Measurements from ENCODE around the gene KRTAP12-3. TPM values are rescaled to one million over a fixed set of nuclear protein-coding genes. Genes with fewer than 3 reads are reported as not detected.

Gene KRTAP12-3
- total and polyA plus RNA-seq, 11 donors, result not detected

DNA sequence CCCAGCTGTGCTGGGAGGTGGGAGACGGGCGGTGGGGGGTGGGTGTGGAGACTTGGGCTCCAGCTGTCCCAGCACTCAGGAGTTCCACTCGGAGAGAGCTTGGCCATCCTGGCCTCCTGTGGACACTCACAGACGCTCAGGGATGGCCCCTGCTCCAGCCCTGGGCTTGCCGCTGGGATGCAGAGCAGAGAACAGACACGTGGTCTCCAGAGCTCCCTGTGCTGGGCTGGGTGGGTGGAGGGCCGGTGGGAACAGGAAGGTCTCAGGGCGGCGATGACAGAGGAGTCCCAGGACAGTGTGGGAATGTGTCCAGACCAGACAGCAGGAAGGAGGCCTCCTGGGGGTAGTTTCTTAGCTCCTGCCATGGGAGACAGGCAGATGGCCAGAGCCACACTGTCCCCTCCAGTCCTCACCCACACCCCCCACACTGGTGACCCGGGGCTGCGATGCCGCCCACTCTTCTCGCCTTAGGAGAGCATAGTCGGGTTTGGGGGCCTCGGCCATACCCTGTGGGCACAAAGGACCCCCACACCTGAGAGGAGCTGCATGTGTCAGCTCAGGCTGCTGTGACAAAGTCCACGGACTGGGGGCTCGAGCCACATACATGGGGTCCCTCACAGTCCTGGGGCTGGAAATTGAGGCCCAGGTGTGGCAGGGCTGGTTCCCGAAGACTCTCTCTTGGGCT is 28.9 kb upstream of the KRTAP12-3 start:
- TF ChIP-seq POLR2A (IDR thresholded peaks at IDR 0.05), result no peak
- TF ChIP-seq, protein P1, sequence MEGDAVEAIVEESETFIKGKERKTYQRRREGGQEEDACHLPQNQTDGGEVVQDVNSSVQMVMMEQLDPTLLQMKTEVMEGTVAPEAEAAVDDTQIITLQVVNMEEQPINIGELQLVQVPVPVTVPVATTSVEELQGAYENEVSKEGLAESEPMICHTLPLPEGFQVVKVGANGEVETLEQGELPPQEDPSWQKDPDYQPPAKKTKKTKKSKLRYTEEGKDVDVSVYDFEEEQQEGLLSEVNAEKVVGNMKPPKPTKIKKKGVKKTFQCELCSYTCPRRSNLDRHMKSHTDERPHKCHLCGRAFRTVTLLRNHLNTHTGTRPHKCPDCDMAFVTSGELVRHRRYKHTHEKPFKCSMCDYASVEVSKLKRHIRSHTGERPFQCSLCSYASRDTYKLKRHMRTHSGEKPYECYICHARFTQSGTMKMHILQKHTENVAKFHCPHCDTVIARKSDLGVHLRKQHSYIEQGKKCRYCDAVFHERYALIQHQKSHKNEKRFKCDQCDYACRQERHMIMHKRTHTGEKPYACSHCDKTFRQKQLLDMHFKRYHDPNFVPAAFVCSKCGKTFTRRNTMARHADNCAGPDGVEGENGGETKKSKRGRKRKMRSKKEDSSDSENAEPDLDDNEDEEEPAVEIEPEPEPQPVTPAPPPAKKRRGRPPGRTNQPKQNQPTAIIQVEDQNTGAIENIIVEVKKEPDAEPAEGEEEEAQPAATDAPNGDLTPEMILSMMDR (IDR thresholded peaks at IDR 0.05), result no peak
- peaks cover 0 to 45% (median 26%) of the 10 kb centered on the region in 12 donors for H3K9me3 ChIP-seq

DNA sequence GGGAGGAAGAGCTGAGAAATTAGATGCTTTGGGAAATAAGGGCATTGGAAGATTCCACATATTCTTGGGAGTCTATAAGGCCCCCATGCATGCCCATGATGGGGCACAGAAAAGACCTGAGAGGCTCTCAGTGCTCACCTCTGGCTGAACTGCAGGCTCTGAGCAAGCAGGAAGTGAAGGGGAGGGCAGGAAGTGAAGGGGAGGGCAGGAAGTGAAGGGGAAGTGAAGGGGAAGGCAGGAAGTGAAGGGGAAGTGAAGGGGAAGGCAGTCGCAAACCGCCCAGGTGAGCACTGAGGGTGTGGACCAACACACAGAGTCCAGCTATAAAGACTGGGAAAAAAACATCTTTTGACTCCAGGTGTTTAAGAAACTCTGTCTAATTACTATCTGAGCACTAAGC is 27.3 kb upstream of the KRTAP12-3 start:
- Histone ChIP-seq H3K4me3 (no peak overlapping the region), H3K36me3 (no peaks in the 10 kb centered on the region), H3K27ac (no peak overlapping the region), H3K9me3 (peaks cover 0 to 36% (median 21%) of the 10 kb centered on the region in 12 donors), H3K27me3 (peaks cover 0 to 26% (median 0%) of the 10 kb centered on the region in 9 donors), H3K4me1 (peaks cover 0 to 28% (median 0%) of the 10 kb centered on the region in 12 donors)
- DNase-seq, result no peak
- no peak for TF ChIP-seq POLR2A (IDR thresholded peaks at IDR 0.05)
- TF ChIP-seq, protein P1 (IDR thresholded peaks at IDR 0.05), result no peak
- no peak for ATAC-seq
- WGBS, 4 donors, result 59 to 78% (median 70%) methylated on average over 2 of the region's 2 CpGs
- intact Hi-C loops (cut with DNase I), result no loop called here

More for the DNA sequence above, 28.9 kb upstream of the KRTAP12-3 start:
- H3K36me3 ChIP-seq, result no peaks in the 10 kb centered on the region
- DNase-seq (no peak), ATAC-seq (peak in 3 of 4 donors; percentile 44 to 74 (median 65))
- H3K4me1 ChIP-seq, result peaks cover 0 to 29% (median 0%) of the 10 kb centered on the region in 12 donors
- 49 to 58% (median 53%) methylated on average over 13 to 18 of the region's 18 CpGs for WGBS, 4 donors
- H3K4me3 ChIP-seq, result no peak overlapping the region
- peaks cover 0 to 26% (median 0%) of the 10 kb centered on the region in 9 donors for H3K27me3 ChIP-seq
- no peak overlapping the region for H3K27ac ChIP-seq
- intact Hi-C loops (cut with DNase I), result loop anchor here in 1 of 10 donors (10.0 kb wide), 1 partner anchor 86 kb away; the partner anchor contains the start of gene TSPEAR

DNA sequence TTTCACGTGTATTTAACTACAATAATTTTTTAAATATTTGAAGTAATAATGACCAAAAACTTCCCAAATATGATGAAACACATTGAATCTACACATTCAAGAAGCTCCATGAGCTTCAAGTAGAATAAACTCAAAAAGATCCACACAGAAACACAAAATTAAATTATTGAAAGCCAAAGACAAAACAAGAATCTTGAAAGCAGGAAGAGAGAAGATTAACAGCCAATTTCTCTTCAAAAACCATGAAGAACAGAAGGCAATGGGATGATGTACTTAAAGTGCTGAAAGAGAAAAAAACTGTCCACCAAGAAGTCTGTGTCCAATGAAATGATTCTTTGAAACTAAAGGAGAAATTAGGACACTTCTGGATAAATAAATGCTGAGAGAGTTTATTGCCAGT is 25.7 kb upstream of the KRTAP12-3 start:
- 89 to 95% (median 93%) methylated on average over 1 of the region's 1 CpG for WGBS, 4 donors
- no peak for ATAC-seq
- Histone ChIP-seq H3K27ac (no peak overlapping the region), H3K9me3 (peaks cover 0 to 36% (median 21%) of the 10 kb centered on the region in 12 donors), H3K36me3 (no peaks in the 10 kb centered on the region), H3K4me3 (no peak overlapping the region), H3K4me1 (peaks cover 0 to 14% (median 0%) of the 10 kb centered on the region in 12 donors), H3K27me3 (peaks cover 0 to 27% (median 0%) of the 10 kb centered on the region in 9 donors)
- intact Hi-C loops (cut with DNase I), result no loop called here
- TF ChIP-seq, protein P1 (IDR thresholded peaks at IDR 0.05), result no peak
- no peak for TF ChIP-seq POLR2A (IDR thresholded peaks at IDR 0.05)
- DNase-seq, result no peak

DNA sequence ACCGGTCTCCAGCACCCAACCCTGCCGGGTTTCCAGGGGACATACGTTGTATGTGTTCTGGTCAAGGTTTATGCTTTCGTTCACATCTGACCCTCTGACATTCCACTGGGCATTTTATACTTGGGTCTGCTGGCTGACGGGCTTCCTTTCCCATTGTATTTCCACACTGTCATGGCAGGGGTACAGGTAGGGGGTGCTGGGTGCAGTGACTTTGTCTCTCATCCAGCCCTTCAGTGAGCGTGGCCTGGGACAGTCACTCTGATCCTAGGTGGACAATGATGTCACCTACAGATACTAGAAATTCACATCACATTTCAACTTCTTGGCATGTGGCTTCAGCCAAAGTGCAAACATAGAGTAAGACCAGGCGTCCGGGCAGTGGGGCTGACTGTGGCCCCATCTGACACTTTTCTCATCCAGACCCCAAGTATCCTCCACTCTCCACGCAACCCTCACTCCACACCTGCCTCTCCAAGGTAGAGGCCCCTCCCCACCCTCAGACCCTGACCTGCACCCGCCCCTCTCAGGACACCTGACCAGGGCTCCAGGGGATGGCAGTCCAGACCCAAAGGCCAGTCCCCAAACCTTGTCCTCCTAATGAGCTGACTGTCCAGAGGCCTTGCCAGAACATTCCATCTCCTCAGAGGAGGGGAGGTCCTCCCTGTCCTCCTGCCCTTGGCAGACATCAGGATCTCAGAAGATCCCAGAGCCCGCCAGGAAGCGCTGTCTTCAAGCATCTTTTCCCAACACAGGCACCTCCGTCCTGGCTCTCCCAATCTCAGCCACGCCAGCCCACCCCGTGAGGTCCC is 21.3 kb upstream of the KRTAP12-3 start:
- ATAC-seq, result peak in 2 of 4 donors; percentile 10 to 27
- H3K36me3 ChIP-seq, result no peaks in the 10 kb centered on the region
- no peak overlapping the region for H3K27ac ChIP-seq
- H3K4me3 ChIP-seq, result no peak overlapping the region
- 76 to 86% (median 83%) methylated on average over 15 of the region's 15 CpGs for WGBS, 4 donors
- TF ChIP-seq, protein P1 (IDR thresholded peaks at IDR 0.05), result no peak
- TF ChIP-seq POLR2A (IDR thresholded peaks at IDR 0.05), result no peak
- DNase-seq, result no peak
- no peaks in the 10 kb centered on the region for H3K4me1 ChIP-seq
- intact Hi-C loops (cut with DNase I), result no loop called here
- H3K9me3 ChIP-seq, result peaks cover 0 to 32% (median 13%) of the 10 kb centered on the region in 12 donors
- H3K27me3 ChIP-seq, result peaks cover 0 to 21% (median 0%) of the 10 kb centered on the region in 9 donors

Measured in heart left ventricle (tissue), 16 donors.